Esophagus mucosa (tissue), 1 donor: ENCODE data around the gene HNRNPLL. TPM values are rescaled to one million over a fixed set of nuclear protein-coding genes. Genes with fewer than 3 reads are reported as not detected.
A peak's percentile ranks its signal among the peaks of the same experiment; 100 is the strongest.

ENCODE experiments used
- ATAC-seq: fragments of 200-7000 bp; cut with Tn5 transposase; one replicate; pipeline ENCODE4 v1.9.1; 2020
- total RNA-seq: library from RNA; stranded (reverse); gene quantifications from one replicate; pipeline ENCODE4 v1.2.4, GENCODE V29; 2023
- donor health status: DM: yes; HTN: yes; CAD: no.

HNRNPLL gene
- total RNA-seq, 1 donor from 2014 or later = 14.2 TPM

- ATAC-seq = no peak
Observed at GRCh38 chr2:38592951-38593350, 9.8 kb downstream of the HNRNPLL start.

DNA sequence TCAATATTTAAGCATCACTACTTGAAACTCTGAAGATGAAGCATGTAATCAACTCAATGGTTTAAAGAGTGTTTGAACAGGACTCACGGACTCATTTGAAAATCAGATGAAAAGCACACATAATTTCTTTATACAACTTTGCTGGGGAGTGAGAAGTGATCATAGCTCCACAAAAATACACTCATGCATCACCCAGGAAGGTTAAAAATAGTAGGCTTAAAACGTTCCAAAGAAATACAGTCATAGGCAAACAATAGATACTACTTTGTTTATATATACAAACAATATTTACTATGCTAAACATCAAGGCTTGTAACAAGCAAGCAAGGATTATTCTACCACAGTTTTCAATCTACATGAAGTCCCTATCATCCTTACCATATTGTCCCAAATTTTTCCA lies 11.6 kb downstream of the HNRNPLL start:
- no peak for ATAC-seq

GRCh38 chr2:38590053-38590452 lies 12.7 kb downstream of the HNRNPLL start:
- no peak for ATAC-seq

- no peak for ATAC-seq
Observed at GRCh38 chr2:38586931-38587330, 15.8 kb downstream of the HNRNPLL start.

- ATAC-seq = no peak
Observed at GRCh38 chr2:38584881-38585280, 17.8 kb downstream of the HNRNPLL start.

GRCh38 chr2:38583994-38584393 lies 18.7 kb downstream of the HNRNPLL start:
- no peak for ATAC-seq

DNA sequence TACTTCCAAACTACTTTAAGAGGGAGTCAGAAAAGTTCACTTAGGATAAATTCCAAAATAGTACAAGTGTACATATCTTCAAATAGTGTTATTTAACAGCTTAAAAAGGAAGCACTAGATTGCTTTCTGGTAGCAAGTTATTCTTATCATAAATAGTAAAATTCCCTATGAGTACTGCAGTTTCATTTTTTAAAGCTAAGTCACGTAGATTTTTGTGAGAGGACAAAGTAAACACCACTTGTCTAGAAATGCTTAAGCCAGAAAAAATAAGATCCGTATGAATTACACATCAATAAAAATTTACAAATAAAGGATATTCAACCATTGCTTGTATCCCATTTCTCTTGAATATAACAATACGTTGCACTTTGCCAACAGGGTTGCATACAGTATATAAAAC lies 19.2 kb downstream of the HNRNPLL start:
- no peak for ATAC-seq

- ATAC-seq = peak; percentile 80
Observed at GRCh38 chr2:38581193-38582147, 21.3 kb downstream of the HNRNPLL start.

- ATAC-seq = no peak
Observed at GRCh38 chr2:38580115-38580636, 22.6 kb downstream of the HNRNPLL start.

GRCh38 chr2:38578832-38579231 lies 23.9 kb downstream of the HNRNPLL start:
- ATAC-seq = no peak

GRCh38 chr2:38574278-38574677 lies 28.4 kb downstream of the HNRNPLL start:
- ATAC-seq = no peak

- ATAC-seq = no peak
Observed at GRCh38 chr2:38572167-38572566, 30.6 kb downstream of the HNRNPLL start.

- no peak for ATAC-seq
Observed at GRCh38 chr2:38571193-38571592, 31.5 kb downstream of the HNRNPLL start.

GRCh38 chr2:38568724-38569436 lies 33.8 kb downstream of the HNRNPLL start:
- no peak for ATAC-seq

DNA sequence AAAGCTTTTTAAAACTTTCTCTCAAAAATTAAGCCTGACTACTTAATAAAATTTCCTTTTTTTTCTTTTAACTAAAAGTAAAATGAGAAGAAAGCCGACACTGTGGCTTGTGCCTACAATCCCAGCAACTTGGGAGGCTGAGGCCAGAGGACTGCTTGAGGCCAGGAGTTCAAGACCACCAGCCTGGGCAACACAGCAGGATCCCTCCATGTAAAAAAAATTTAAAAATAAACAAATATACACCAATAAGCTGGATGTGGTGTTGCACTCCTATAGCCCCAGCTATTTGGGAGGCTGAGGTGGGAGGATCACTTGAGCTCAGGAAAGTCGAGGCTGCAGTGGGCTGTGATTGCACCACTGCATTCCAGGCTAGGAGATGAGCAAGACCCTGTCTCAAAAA lies 37.4 kb downstream of the HNRNPLL start:
- no peak for ATAC-seq

DNA sequence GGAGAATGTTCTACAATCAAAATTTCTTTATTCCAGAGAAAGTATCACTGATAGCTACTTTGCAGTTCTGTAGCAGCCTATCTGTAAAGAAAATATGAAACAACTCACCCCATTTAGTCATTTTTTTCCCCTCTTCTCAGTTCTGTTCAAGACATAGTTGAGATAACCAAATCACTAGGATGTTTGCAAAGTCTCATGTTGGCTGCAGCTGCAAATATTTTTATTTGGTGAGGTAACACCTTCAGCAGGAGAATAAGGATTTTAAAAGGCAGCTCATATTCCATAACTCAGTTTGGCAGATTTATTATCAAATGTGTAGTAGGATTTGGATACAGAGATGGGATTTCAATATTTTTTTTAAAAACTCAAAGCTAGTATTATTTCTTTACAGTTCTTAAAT lies 41.0 kb downstream of the HNRNPLL start:
- ATAC-seq = no peak

DNA sequence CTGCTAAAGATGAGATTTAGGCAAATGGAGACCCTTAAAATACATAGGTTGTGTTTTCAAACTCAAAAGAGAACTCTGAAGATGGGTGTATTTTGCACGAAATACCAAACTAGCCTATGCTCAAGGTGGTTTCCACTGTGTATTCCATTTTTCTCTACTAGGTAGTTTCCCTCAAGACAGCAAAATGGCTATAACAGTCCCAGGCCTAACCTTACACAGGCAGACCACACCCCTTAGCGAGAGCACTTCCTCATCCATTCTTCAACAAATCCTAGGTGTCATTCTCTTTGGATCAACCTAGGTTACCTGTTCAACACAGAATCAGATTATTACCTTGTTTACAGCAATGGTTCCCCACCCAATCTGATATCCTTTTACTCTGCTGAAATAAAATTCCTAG lies 42.6 kb downstream of the HNRNPLL start:
- peak; percentile 53 for ATAC-seq

- ATAC-seq = no peak
Observed at GRCh38 chr2:38557981-38558380, 44.7 kb downstream of the HNRNPLL start.

DNA sequence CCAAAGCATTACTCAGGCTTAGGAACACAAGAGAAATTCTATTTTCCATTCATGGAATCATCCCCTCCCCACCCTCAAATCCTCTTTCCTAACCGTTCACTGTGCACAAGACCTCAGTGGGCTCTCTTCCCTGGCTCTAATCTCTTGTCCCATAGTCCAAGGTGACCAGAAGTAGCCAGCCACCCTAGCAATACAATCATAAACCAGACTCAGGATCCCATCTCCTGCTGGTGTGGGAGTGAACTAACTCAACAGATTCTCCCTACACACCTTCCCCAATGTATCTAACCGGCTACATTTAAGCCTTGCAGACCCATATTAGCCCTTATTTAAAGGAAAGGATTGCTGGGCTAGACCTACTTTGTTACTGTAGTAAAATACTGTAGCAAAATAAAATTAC lies 45.5 kb downstream of the HNRNPLL start:
- ATAC-seq = no peak

GRCh38 chr2:38556006-38556801 lies 46.5 kb downstream of the HNRNPLL start:
- no peak for ATAC-seq

GRCh38 chr2:38554973-38555595 lies 47.6 kb downstream of the HNRNPLL start:
- ATAC-seq = peak; percentile 39

GRCh38 chr2:38553554-38553953 lies 49.2 kb downstream of the HNRNPLL start:
- ATAC-seq = no peak
